Keratinocyte (primary cell): ENCODE measurements around the gene CHRD. TPM values are rescaled to one million over a fixed set of nuclear protein-coding genes. Genes with fewer than 3 reads are reported as not detected.

Experiments used
- DNase-seq: peaks from one replicate; pipeline ENCODE4 v3.0.0-alpha.2; 2011; ENCODE audit warnings: low read depth, missing footprints, low spot score
- FAIRE-seq: peaks from 2 replicates; lab custom pipeline; 2011; peaks lifted over from hg19 to GRCh38; lab: Jason Lieb, UNC
- H2AFZ ChIP-seq: 2 replicates; pipeline ENCODE4 v1.6.0; 2012; ENCODE audit warnings: low read length, control low read depth, inconsistent platforms; ENCODE audit not compliant: control insufficient read depth
- H3K27ac ChIP-seq: 2 replicates; pipeline ENCODE4 v1.5.1; 2011; ENCODE audit warnings: low read length; ENCODE audit not compliant: control insufficient read depth, insufficient read depth
- H3K27me3 ChIP-seq: 3 replicates; pipeline ENCODE4 v1.6.0; 2011; ENCODE audit warnings: low read length; ENCODE audit not compliant: control insufficient read depth, insufficient read depth; ENCODE audit errors: extremely low read depth
- H3K36me3 ChIP-seq, 2 experiments: 2 replicates in 1 of 2; 3 replicates in 1 of 2; pipeline ENCODE4 v1.5.1; 2011; ENCODE audit warnings: low read length in 2 of 2, mild to moderate bottlenecking in 1 of 2; ENCODE audit not compliant: control insufficient read depth in 2 of 2, insufficient read depth in 2 of 2; ENCODE audit errors: extremely low read depth in 1 of 2
- H3K4me1 ChIP-seq: 3 replicates; pipeline ENCODE4 v1.5.1; 2011; ENCODE audit warnings: low read length; ENCODE audit not compliant: control insufficient read depth, insufficient read depth; ENCODE audit errors: extremely low read depth
- H3K4me2 ChIP-seq: 3 replicates; pipeline ENCODE4 v1.6.0; 2011; ENCODE audit warnings: low read depth, low read length; ENCODE audit not compliant: control insufficient read depth, insufficient read depth; ENCODE audit errors: extremely low read depth
- H3K4me3 ChIP-seq, 3 experiments: fragments of 200-600 bp in 1 of 3; sonication (generic) in 1 of 3; 2 replicates in 2 of 3; 3 replicates in 1 of 3; pipeline ENCODE4 v1.5.1; 2011 to 2016; ENCODE audit warnings: low read length in 3 of 3, mild to moderate bottlenecking in 3 of 3, control low read depth in 2 of 3, inconsistent platforms in 1 of 3, low read depth in 1 of 3, mixed read lengths in 1 of 3, mixed run types in 1 of 3, moderate library complexity in 1 of 3; ENCODE audit not compliant: control insufficient read depth in 2 of 3, insufficient read depth in 2 of 3; ENCODE audit errors: extremely low read depth in 1 of 3
- H3K79me2 ChIP-seq: 2 replicates; pipeline ENCODE4 v1.6.0; 2012; ENCODE audit warnings: low read length; ENCODE audit not compliant: control insufficient read depth, insufficient read depth
- H3K9ac ChIP-seq: 3 replicates; pipeline ENCODE4 v1.6.0; 2011; ENCODE audit warnings: low read length; ENCODE audit not compliant: control insufficient read depth, insufficient read depth; ENCODE audit errors: extremely low read depth
- H3K9me1 ChIP-seq: 3 replicates; pipeline ENCODE4 v1.6.0; 2011; ENCODE audit warnings: low read length; ENCODE audit not compliant: control insufficient read depth, insufficient read depth; ENCODE audit errors: extremely low read depth
- H3K9me3 ChIP-seq: 2 replicates; pipeline ENCODE4 v1.5.1; 2012; ENCODE audit warnings: low read depth, low read length; ENCODE audit not compliant: control insufficient read depth
- H4K20me1 ChIP-seq: 3 replicates; pipeline ENCODE4 v1.6.0; 2011; ENCODE audit warnings: low read length; ENCODE audit not compliant: control insufficient read depth, insufficient read depth; ENCODE audit errors: extremely low read depth
- EZH2 ChIP-seq: IDR thresholded peaks from one replicate; pipeline ENCODE4 v1.6.1; 2012; ENCODE audit warnings: inconsistent platforms, mild to moderate bottlenecking, low read length, moderate library complexity
- dilution Hi-C: fragments of 300-500 bp; cut with MboI; formaldehyde crosslinking; loops from one replicate; pipeline ENCODE4 v1.7.0; 2020; ENCODE audit warnings: low sequenced_read_pairs; ENCODE audit not compliant: extremely low pct_ligation_motif_present
- polyA plus RNA-seq, 5 experiments: library from polyadenylated mRNA; depleted of rRNA in 3 of 5; stranded (reverse) in 3 of 5; stranded (forward) in 1 of 5; unstranded in 1 of 5; fragments of >200 nt; gene quantifications; 1 replicate in 1 of 5; 2 replicates in 3 of 5; 3 replicates in 1 of 5; pipeline versions ENCODE4 v1.2.1 to v1.2.3, GENCODE V29; 2011 to 2012; ENCODE audit warnings: missing spikeins in 2 of 5, low read depth in 1 of 5, low replicate concordance in 1 of 5
- TF ChIP-seq, protein P1 (sequence below), 3 experiments: IDR thresholded peaks in 1 of 3; conservative IDR thresholded peaks in 1 of 3; optimal IDR thresholded peaks in 1 of 3; 2 replicates in 2 of 3; 3 replicates in 1 of 3; pipeline versions ENCODE3 to v1.5.1; 2011; ENCODE audit warnings: low read length in 3 of 3, mild to moderate bottlenecking in 3 of 3, moderate library complexity in 2 of 3, control low read depth in 1 of 3, inconsistent platforms in 1 of 3; ENCODE audit not compliant: insufficient read depth in 2 of 3; ENCODE audit errors: extremely low read depth in 1 of 3

The CHRD gene
- polyA plus RNA-seq, 1 donor (not counting 4 experiments of a cell fraction or from before 2014, with no cell fraction given), result not detected

DNA sequence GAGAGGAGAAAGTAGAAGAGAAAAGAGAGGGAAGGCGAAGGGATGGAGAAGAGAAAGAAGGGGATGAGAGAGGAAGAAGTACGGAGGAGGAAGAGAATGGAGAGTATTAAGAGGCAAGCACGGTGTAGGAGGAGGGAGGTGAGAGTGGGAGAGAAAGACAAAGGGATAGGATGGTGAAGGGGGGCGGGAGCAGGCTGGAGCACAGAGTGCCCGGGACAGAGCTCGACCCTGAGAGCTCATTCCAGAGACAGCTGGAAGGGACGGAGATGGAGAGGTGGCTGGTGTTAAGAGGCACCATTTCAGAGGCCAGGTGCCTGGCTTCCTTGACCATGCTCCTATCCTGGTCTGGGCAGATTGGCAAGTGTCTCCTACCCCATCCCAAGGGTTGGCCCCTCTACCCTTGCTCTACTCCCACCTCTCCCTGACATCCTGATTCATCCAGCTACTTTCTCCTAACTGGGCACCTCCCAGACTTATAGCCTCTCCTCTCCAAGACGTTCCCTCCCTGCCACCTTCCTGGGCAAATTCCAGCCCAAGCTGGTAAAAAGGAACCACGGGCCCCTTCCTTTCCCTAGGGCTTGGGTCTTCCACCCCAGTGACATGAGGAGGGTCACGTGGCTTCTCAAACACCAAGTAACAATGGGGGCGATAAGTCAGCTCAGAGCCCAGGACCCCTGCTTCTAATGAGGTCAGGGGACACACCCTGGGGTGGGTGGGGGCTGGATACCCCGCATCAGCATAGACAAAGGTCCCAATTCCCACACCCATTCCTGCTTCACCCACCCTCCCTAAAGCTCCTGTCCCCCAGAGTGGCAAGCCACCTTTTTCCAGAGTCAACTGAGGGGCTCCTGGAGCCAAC, 19.6 kb upstream of the CHRD start:
- H2AFZ ChIP-seq, result no peak overlapping the region
- no peak for TF ChIP-seq EZH2
- TF ChIP-seq, protein P1, sequence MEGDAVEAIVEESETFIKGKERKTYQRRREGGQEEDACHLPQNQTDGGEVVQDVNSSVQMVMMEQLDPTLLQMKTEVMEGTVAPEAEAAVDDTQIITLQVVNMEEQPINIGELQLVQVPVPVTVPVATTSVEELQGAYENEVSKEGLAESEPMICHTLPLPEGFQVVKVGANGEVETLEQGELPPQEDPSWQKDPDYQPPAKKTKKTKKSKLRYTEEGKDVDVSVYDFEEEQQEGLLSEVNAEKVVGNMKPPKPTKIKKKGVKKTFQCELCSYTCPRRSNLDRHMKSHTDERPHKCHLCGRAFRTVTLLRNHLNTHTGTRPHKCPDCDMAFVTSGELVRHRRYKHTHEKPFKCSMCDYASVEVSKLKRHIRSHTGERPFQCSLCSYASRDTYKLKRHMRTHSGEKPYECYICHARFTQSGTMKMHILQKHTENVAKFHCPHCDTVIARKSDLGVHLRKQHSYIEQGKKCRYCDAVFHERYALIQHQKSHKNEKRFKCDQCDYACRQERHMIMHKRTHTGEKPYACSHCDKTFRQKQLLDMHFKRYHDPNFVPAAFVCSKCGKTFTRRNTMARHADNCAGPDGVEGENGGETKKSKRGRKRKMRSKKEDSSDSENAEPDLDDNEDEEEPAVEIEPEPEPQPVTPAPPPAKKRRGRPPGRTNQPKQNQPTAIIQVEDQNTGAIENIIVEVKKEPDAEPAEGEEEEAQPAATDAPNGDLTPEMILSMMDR (optimal IDR thresholded peaks at IDR 0.05 in 1 of 3, IDR thresholded peaks at IDR 0.05 in 1 of 3, conservative IDR thresholded peaks at IDR 0.05 in 1 of 3; ENCODE audit: extremely low read depth in 1 of 3, insufficient read depth in 2 of 3, low read length in 3 of 3), result no peak
- no peaks in the 10 kb centered on the region for H3K9me3 ChIP-seq
- H4K20me1 ChIP-seq, result no peaks in the 10 kb centered on the region
- no peaks in the 10 kb centered on the region for H3K9me1 ChIP-seq
- H3K4me1 ChIP-seq, result peaks cover 22% of the 10 kb centered on the region
- DNase-seq (no peak), FAIRE-seq (no peak)
- H3K4me2 ChIP-seq, result peak overlapping the region; percentile 74
- peaks cover 5% of the 10 kb centered on the region in 2 experiments for H3K36me3 ChIP-seq
- H3K27ac ChIP-seq, result no peak overlapping the region
- dilution Hi-C loops, result no loop called here
- H3K79me2 ChIP-seq, result peaks cover 20% of the 10 kb centered on the region
- peak overlapping the region; percentile 59 to 97 (median 95) for H3K4me3 ChIP-seq
- peak overlapping the region; percentile 83 for H3K9ac ChIP-seq
- no peaks in the 10 kb centered on the region for H3K27me3 ChIP-seq

GRCh38 chr3:184360929-184361531, 18.8 kb upstream of the CHRD start:
- peak overlapping the region; percentile 59 to 97 (median 95) for H3K4me3 ChIP-seq
- dilution Hi-C loops, result no loop called here
- peak overlapping the region; percentile 74 for H3K4me2 ChIP-seq
- no peaks in the 10 kb centered on the region for H3K9me3 ChIP-seq
- no peaks in the 10 kb centered on the region for H3K27me3 ChIP-seq
- H2AFZ ChIP-seq, result peak overlapping the region; percentile 64
- peaks cover 8 to 10% of the 10 kb centered on the region in 2 experiments for H3K36me3 ChIP-seq
- peak overlapping the region; percentile 83 for H3K9ac ChIP-seq
- no peak for TF ChIP-seq EZH2
- TF ChIP-seq, protein P1 (optimal IDR thresholded peaks at IDR 0.05 in 1 of 3, IDR thresholded peaks at IDR 0.05 in 1 of 3, conservative IDR thresholded peaks at IDR 0.05 in 1 of 3; ENCODE audit: extremely low read depth in 1 of 3, insufficient read depth in 2 of 3, low read length in 3 of 3), result no peak
- peaks cover 20% of the 10 kb centered on the region for H3K79me2 ChIP-seq
- no peaks in the 10 kb centered on the region for H4K20me1 ChIP-seq
- no peaks in the 10 kb centered on the region for H3K9me1 ChIP-seq
- no peak for FAIRE-seq
- peaks cover 22% of the 10 kb centered on the region for H3K4me1 ChIP-seq
- H3K27ac ChIP-seq, result peak overlapping the region; percentile 82
- DNase-seq, result no peak
